GM19023 (cell line): Measurements from ENCODE around the gene MED29.

Source experiments
- ATAC-seq: cut with Tn5 transposase; IDR thresholded peaks from one replicate; pipeline ENCODE4 v1.9.1; 2021; ENCODE audit warnings: mild to moderate bottlenecking, moderate library complexity; ENCODE audit not compliant: unreplicated experiment

MED29 gene

DNA sequence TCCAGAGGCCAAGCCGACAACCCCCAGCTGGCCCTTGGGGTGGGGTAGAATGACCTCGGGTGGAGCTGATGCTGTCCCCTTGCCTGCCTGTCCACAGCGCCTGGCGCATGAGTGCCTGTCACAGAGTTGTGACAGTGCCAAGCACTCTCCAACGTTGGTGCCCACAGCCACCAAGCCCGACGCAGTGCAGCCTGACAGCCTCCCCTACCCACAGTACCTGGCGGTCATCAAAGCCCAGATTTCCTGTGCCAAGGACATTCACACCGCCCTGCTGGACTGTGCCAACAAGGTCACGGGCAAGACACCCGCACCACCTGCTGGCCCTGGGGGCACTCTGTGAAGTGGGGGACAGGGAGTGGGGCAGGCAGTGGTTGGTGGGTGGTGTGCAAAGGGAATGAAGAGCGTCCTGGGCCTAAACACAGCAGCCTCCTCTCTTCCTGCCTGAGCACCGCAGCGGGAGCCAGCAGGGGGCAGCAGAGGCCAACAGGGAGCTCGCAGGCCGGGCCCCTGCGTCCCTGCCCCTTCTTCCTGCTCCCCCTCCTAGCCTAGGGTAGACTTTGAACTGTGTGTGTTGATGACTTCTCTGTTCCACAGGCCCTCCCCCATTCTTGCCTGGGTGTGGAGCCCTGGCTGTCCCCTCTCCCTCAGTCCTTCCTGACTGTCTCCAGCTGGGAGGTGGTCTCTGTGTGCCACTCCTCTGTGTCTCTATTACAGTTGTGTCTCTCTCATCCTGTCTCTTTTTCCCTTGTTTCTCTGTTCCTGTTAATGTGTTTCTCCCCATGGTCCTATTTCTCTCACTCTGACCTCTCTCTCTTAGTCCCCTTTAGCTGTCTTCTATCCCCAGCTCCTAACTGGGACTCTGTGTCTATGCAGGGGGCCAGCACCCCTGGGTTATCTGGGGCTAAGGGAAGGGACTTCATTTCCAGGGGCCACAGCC, 6.5 kb downstream of the MED29 start:
- ATAC-seq: peak; percentile 53

DNA sequence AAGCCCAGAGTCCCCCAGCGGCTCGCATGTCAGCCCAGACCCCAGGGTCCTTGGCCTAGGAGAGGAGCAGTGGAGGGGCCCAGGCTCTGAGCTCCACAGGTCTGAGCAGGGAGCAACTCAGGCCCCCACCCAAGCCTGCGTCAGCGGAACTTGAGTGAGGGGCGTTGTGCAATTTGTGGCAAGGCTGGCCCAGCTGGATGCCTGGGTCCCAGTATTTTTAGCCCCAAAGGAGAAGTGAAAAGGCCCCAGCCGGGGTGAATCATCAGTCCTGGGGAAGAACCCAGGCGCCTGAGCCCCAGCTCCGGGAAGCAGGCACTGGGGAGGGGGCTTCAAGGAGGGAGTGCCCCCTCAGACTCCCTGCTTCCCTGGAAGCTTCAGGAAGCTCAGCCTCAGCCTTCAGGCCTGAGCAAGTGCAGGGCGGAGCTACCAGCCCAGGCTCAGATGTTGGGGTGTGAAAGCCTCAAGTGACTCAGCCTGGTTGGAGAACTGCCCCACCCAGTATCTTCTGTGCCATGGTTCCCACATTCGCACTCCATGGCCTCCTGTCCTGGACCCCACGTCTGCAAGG, 7.2 kb downstream of the MED29 start:
- no peak for ATAC-seq

DNA sequence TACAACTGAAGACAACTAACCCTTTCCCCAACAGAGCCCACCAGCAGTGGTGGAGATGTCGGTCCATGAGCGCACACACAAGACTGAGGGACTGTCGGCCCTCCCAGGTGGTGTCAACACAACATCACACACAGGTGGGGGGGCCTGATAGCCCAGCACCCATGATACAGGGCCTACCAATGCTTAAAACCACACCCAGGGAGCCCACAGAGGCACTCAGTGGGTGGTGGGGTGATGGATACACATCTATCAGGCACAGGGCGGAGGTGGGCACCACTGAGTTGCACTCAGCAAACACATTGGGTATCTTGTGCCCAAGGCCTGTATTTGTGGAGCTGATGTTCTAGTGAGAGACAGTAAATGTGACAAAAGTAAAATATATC, 8.5 kb downstream of the MED29 start:
- ATAC-seq: no peak

DNA sequence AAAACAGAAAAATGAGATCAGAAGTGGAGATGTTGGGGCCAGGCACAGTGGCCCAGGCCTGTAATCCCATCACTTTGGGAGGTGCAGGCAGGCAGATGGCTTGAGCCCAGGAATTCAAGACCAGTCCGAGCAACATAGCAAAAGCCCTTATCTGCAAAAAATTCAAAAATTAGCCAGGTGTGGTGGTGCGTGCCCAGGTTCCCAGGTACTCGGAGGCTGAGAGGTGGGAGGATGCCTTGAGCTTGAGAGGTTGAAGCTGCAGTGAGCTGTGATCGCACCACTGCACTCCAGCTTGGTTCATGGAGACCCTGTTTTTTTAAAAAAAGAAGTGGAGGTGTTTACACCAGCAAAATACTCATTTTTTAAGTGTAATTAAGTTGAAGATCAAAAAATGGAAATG, 8.9 kb downstream of the MED29 start:
- ATAC-seq: no peak

DNA sequence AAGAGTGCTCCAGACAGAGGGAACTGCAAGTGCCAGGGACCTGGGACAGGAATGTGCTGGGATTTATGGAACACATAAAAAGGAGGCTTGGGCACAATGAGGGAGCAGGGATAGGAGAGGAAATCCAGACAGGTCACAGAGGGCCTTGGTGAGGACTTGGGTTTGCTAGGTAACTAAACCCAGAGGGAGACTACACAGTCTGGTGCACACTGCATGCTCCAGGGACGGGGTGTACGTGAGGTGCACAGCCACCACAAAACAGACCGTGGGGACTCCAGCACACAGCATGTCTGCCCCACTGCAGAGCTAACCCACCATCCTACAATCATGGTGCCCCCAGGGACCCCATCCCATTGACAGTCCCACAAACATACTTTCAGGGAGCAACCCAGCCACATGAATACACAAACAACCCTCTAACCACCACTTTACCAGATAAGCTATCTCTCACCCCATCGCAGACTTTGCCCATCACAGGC, 9.9 kb downstream of the MED29 start:
- no peak for ATAC-seq

DNA sequence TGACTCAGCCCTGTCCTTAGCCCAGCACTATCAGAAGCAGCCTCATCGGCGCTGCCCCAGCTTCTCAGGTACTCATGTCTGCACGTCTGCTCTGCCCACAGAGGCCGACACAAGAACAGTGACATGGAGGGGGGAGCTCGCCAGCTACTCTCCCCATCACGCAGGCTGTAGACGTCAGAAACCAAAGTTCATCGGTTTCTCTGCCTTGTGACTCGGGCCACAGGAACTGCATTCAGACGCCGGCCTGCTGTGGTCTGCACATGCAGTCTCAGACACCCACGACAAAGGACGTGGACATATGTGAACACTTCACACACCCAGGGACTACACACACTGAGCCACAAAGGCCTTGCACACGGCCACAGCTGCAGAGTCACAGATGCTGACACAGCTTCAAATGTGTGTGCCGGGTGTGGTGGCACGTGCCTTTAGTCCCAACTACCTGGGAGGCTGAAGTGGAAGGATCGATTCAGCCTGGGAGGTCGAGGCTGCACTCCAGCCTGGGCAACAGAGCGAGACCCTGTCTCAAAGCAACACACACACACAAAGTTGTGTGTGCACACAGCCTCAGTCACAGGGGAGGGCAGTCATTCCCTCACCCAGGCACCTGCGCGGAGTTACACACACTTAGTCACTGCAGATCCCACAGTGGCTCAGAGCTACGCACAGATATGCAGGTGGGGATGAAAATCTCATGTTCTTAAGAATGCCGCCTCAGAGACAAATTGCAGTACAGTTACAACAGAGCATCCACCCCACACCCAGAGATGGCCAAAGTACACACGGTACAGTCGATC, 10.6 kb downstream of the MED29 start:
- ATAC-seq: peak; percentile 32

DNA sequence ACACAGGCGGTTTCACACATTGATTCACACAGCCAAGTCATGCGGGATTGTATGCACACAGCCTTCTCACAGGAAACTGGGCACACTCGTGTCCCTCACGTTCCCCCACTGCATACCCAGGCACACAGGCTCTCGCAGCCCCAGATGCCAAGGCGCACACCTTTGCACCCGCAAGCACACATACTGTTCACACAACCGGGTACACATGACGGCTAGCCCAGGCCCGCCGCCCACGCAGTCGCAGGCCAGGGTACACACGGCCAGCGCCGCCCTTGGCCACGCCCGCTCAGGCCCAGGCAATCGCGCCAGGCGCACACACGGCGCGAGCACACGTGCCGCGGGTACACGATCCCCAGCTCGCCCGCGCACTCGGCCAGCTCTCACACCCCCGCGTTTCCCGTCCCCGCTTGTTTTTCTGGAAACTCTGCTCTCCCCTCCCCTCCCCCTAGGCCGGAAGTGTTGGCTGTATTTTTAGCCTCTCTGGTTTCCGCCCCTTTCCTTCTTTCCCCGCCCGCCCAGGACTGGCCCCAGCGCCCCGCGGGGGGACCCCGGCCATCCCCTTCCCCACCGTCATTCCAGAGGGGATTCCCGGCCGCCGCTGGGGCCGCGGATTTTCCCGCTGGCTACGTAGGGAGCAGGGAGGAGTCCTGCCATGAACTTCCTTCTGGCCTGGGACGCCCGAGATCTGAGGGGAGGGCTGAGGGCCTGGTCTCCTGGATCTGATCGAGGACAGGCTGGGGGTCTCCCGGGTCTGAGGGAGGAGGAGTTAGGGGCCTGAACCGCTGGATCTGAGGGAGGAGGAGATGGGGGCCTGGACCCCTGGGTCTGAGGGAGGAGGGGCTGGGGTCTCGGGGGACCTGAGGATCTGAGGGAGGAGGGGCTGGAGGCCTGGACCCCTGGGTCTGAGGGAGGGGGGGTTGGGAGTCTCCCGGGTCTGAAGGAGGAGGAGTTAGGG, 11.4 kb downstream of the MED29 start:
- peak; percentile 17 for ATAC-seq

DNA sequence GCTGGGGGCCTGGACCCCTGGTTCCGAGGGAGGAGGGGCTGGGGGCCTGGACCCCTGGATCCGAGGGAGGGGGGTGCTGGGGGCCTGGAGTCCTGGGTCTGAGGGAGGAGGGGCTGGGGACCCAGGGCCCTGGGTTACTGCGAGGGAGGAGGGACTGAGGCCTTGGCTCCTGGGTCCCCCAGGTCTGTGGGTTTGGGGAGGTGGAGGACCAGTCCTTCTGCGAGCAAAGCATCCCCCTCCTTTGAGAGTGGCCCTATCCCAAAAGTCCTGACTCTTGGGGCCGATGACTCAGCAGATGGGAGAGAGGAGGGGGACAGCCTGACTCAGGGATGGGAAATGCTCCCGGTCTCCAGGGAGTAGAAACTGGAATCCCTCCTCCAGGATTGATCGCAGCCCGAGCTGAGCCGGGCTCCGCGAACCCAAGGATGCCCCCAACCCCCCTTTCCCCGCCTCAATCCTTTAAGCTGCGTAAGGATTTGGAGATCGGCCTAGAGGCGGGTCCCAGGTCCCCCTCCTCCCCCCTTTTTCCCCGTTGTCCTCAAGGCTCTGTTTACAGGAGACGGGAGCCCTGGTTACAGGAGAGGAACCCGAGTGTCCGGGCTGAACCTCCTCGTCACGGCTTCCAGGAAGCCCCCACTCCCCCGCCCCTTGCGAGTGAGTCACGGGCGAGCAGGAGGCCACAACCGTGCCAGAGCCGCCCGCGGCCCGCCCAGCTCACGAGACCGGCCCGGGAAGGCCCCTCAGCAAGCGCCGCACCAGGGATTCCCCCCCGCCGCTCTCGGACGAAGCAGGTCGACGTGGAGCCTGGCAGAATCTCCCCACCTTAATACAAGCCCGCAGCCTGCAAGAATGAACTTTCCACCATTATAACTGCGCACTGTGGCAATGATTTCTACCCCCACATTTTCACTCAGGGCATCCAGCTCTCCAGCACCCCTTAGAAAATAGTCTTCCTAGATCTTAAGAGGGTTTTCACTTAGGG, 12.4 kb downstream of the MED29 start:
- ATAC-seq: no peak

DNA sequence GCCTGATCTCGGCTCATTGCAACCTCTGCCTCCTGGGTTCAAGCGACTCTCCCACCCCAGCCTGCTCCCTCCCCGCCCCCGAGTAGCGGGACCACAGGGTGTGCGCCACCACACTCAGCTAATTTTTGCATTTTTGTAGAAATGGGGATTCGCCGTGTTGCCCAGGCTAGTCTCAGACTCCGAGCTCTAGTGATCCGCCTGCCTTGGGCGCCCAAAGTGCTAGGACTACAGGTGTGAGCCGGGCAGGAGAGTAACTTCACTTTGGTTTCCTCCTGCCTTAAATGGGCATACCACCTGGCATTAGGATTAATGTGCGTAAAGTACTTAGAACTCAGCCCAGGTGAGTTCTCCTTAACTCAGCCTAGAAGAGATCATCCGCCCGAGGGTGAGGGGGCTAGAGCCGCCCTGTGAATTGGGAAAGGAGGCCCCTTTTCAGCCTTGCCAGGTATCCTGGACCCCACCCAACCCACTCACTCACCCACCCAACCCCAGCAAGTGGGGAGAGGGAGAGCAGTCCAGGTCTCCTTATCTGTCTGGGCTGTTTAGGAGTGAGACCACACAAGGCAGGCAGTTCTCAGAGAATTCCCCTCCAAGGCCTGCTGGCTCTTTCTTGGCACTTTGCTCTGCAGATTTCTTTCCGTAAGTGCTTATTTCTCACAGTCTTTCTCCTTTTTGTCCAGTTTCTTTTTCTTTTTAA, 14.2 kb downstream of the MED29 start:
- no peak for ATAC-seq

DNA sequence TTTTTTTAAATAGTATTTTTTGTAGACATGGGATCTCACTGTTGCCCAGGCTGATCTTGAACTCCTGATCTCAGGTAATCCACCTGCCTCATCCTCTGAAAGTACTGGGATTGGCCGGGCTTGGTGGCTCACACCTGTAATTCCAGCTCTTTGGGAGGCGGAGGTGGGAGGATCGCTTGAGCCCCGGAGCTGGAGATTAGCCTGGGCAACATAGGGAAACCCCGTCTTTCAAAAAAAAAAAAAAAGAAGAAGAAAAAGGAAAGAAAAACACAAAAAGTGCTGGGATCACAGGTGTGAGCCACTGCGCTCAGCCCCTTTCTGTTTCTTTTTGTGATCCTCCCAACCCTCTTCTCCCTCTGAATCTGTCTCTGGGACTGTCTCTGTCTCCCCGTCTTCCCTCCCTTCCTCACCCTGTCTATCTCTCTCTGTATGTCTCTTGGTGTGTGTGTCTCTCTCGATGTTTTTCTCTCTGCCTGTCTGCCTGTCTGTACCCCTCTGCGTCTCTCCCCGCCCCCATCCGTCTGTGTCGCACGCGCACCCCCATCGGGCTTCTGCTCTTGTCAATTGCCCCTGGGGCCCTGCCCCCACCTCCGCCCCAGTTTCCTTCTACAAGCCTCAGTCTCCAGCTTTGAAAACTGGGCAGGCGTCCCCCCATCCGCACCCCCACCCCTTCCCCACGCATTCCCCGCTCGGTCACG, 14.9 kb downstream of the MED29 start:
- no peak for ATAC-seq

DNA sequence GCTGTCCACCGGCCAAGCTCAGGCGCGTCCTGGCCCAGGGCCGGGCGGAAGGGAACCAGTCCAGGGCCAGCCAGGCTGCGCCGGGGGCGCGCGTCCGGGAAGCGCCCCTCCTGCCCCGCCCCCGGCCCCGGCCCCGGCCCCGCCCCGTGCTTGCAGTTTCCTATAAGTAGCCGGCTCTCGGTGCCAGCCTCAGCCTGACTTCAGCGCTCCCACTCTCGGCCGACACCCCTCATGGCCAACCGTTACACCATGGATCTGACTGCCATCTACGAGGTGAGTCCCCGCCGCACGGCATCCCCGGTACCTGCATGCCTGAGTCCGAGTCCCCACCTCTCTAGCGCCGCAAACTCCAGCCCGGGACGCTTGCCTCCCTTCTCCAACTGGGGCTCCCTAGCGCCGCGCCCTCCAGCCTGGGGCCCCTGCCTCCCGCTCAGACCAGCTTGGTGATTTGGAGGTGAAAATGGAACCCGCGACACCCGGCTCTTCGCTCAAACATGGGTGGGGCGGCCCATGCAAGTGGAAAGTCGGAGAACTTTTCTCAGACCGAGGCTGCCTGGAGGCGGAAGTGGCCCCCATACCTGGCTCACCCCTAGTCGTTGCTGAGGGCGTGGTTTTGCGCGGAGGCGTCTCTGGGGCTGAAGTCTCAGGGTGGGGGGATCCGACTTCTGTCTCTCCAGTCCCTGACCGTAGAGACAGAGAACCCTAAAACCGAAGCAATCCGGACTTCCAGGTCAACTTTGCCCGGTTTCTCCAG, 15.7 kb downstream of the MED29 start, which contains the start of gene ZFP36:
ZFP36 (plus strand) TSS at position 192 of the 754 bp plus-strand sequence; CDS start at position 250, 58 bp downstream.
- peak; percentile 13 for ATAC-seq

DNA sequence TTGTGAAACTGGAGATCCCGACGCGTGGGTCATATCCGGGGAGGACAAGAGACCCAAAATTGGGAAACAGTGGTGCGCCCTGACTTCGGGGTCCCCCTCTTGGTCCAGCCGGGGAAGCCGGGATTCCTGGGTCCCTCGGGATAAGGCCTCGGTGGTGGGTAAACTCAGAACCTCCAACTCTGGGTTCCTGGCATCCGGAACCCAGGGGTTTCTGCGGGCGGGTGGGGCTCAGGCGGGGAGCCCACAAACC, 16.2 kb downstream of the MED29 start:
- no peak for ATAC-seq

DNA sequence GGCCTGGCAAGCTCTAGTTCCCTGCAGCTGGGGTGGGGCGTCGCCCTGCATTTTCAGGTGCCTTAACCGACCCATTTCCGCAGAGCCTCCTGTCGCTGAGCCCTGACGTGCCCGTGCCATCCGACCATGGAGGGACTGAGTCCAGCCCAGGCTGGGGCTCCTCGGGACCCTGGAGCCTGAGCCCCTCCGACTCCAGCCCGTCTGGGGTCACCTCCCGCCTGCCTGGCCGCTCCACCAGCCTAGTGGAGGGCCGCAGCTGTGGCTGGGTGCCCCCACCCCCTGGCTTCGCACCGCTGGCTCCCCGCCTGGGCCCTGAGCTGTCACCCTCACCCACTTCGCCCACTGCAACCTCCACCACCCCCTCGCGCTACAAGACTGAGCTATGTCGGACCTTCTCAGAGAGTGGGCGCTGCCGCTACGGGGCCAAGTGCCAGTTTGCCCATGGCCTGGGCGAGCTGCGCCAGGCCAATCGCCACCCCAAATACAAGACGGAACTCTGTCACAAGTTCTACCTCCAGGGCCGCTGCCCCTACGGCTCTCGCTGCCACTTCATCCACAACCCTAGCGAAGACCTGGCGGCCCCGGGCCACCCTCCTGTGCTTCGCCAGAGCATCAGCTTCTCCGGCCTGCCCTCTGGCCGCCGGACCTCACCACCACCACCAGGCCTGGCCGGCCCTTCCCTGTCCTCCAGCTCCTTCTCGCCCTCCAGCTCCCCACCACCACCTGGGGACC, 16.6 kb downstream of the MED29 start:
- no peak for ATAC-seq

DNA sequence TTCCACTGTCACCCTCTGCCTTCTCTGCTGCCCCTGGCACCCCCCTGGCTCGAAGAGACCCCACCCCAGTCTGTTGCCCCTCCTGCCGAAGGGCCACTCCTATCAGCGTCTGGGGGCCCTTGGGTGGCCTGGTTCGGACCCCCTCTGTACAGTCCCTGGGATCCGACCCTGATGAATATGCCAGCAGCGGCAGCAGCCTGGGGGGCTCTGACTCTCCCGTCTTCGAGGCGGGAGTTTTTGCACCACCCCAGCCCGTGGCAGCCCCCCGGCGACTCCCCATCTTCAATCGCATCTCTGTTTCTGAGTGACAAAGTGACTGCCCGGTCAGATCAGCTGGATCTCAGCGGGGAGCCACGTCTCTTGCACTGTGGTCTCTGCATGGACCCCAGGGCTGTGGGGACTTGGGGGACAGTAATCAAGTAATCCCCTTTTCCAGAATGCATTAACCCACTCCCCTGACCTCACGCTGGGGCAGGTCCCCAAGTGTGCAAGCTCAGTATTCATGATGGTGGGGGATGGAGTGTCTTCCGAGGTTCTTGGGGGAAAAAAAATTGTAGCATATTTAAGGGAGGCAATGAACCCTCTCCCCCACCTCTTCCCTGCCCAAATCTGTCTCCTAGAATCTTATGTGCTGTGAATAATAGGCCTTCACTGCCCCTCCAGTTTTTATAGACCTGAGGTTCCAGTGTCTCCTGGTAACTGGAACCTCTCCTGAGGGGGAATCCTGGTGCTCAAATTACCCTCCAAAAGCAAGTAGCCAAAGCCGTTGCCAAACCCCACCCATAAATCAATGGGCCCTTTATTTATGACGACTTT, 17.4 kb downstream of the MED29 start:
- no peak for ATAC-seq

DNA sequence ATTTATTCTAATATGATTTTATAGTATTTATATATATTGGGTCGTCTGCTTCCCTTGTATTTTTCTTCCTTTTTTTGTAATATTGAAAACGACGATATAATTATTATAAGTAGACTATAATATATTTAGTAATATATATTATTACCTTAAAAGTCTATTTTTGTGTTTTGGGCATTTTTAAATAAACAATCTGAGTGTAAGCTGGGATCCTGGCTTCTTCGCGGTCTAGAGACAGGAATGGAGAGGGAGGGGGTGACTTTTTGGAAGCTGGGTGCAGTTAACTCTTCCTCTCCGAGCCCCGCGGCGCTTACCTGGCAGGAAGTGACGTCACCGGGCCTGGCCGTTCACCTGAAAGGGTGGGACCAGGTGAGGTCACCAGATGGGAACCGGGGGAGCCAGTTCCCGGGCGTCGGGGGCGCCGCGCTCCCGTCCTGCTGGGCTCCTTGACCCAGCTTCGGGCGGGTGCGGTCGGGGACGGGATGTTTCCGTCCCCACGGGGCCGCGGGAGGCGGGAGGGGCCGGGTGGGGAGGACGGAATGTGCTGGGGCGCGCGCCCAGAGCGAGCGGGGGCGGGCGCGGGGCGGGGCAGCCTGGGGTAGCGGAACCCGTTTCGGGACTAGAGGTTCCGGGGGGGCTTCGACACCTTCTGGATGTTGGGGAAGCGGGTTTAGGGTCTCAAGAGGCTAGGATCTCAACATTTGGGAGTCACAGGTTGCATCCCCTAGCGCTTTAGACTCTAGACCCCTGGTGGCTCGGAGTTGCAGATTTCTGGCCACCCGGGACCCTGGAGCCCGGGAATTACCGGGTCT, 18.2 kb downstream of the MED29 start:
- no peak for ATAC-seq
